NCI-H446 (cell line): ENCODE measurements around the gene ETAA1.

Experiments
- DNase-seq, 2 experiments: peaks; one replicate each; lab custom pipeline; 2025; lab: John Stamatoyannopoulos, UW

ETAA1 gene

GRCh38 chr2:67438337-67438736, 41.2 kb downstream of the ETAA1 start:
- DNase-seq = no peak

GRCh38 chr2:67445652-67446268, 48.6 kb downstream of the ETAA1 start:
- DNase-seq = peak in 1 of 2 experiments; percentile 15

GRCh38 chr2:67446491-67446911, 49.4 kb downstream of the ETAA1 start:
- DNase-seq = peak; percentile 23 to 37

- DNase-seq = no peak
These were observed 51.5 kb downstream of the ETAA1 start for GRCh38 chr2:67448648-67449047.

- no peak for DNase-seq
These were observed 54.1 kb downstream of the ETAA1 start for GRCh38 chr2:67451086-67451832.

- DNase-seq = no peak
These were observed 56.2 kb downstream of the ETAA1 start for GRCh38 chr2:67453310-67453709.

- no peak for DNase-seq
These were observed 58.3 kb downstream of the ETAA1 start for GRCh38 chr2:67455219-67456142.

- DNase-seq = peak in 1 of 2 experiments; percentile 19
These were observed 59.3 kb downstream of the ETAA1 start for GRCh38 chr2:67456428-67456827.

GRCh38 chr2:67457699-67458098, 60.6 kb downstream of the ETAA1 start:
- no peak for DNase-seq

GRCh38 chr2:67459761-67460160, 62.6 kb downstream of the ETAA1 start:
- DNase-seq = no peak
